Hypothalamus (tissue), 51 donors: ENCODE measurements around the gene CAMK2B.
"Not testable (repeated sequence)": the region's sequence is repeated elsewhere in the genome, so short reads cannot be mapped to it uniquely, and the experiment has no call there.

Source experiments
- DNase-seq, 51 donors: peaks; one replicate each; lab custom pipeline; 2025; lab: John Stamatoyannopoulos, UW

CAMK2B gene

DNA sequence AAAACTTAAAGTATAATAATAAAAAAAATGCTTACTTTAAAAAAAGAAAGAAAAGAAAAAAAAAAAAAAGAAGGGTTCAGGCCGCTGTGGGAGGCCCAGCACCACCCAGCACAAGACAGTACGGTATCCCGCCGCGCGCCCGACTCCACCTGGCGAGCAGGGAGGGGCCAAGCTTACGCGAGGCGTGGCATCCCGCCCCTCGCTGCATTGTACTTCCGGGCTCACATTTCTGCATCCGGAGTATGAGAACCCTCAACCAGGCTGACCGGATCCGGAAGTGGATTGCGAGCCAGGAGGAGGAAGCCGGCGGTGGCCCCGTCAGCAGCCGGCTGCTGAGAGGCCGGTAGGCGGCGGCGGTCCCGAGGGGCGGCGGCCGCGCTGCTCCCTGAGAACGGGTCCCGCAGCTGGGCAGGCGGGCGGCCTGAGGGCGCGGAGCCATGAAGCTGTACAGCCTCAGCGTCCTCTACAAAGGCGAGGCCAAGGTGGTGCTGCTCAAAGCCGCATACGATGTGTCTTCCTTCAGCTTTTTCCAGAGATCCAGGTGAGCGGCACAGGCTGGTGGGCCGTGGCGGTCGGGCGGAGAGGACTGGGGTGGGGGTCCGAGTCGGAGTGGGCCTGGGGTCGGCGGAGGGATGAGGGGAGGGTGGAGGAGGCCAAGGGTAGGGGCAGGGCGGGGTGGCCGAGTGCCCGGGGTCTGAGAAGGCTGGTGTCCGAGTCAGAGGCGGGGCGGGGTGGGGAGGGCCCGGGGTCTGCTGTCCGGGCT lies 124.5 kb downstream of the CAMK2B start, which contains the start of gene YKT6:
TSS of gene YKT6 (plus strand) at position 280 of the 763 bp plus-strand sequence. CDS start at position 438, 158 bp downstream.
- peak; percentile 22 to 95 (median 87) for DNase-seq

DNA sequence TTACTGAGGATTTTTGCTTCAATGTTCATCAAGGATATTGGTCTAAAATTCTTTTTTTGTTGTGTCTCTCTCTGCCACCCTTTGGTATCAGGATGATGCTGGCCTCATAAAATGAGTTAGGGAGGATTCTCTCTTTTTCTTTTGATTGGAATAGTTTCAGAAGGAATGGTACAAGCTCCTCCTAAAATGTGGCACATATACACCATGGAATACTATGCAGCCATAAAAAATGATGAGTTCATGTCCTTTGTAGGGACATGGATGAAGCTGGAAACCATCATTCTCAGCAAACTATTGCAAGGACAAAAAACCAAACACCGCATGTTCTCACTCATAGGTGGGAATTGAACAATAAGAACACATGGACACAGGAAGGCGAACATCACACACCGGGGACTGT lies 125.2 kb downstream of the CAMK2B start:
- DNase-seq: not testable (repeated sequence)

DNA sequence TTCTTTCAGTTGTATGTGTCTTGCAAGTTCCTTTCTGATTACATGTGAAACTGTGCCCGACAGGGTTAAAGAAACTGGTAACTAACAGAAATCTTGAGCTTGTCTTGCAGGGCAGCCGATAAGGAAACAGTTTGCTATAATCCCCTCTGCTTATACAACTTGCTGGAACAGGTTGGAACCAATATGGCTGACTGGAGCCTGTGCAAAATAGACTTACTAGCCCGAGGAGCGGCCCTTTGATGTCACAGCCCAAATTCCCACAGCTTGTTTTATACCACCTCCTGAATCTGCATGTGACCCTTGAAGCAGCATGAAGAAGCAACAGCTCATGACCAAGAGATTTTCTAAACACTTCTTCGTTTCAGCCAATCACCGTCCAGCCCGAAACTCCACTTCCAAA lies 127.9 kb downstream of the CAMK2B start:
- DNase-seq: no peak

DNA sequence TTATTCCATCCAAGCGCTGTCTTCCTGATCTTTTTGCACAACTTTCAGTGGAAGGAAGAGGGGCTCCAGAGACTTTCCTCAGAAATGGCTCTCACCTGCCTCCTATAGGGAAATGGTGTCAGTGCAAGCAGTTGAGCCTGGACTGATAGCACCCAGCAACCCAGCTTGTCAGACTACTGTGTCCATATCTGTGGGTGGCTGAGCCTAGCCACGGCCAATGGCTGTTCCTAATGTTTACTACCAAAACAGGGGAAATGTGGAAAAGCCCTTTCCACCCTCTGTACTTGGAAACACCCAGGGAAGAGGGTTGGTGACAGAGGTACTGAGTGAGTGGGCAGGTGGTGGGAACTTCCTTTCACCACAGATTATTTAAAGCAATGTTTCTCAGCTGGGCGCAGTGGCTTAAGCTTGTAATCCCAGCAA lies 128.9 kb downstream of the CAMK2B start:
- peak in 18 of 51 donors; percentile 10 to 41 (median 30) for DNase-seq

DNA sequence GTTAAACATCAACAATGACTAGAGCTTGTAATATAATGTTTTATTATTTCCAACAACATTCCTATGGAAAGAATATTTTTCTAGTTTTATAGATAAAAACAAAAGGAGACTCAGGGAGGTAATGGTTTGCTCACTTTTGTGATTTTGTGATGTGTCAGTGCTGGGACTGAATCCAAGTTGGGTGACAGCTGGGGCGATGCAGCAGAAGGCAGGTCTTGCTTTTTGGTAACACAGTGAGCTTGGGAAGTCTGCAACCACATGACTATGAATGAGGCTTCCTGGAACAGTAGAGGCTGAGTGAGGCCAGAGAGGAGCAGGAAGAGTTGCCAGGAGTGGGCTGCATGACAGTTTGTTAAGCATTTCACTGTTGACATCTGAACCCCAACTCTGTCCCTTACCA lies 129.5 kb downstream of the CAMK2B start:
- DNase-seq: peak in 2 of 51 donors; percentile 20 to 40

DNA sequence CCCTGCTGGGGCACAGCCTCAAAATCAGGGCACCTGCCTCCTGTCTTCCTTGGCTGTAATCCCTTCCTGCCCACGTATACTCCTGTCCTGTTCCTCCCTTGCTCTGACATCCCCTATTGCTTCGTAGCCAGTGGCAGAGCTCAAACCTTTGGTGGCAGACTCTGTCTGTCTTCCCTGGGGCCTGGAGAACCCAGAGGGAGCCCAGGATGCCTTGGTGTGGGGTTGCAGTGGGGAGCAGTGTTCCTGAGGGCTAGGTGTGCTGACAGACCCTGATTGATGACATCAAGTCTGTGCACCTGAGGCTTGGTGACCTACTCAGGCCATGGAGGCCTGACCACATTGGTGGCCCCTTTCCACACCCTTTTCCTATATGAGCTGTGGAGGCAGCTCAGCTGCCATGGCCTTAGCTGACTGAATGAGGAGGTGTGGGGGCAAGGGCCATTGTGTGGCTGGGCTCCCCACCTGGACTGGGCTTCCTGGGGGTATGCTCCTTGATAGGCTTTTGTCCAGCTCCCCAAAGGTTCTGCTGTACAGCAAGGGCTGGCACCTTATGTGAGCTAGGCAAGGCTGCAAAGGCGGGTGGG lies 130.7 kb downstream of the CAMK2B start:
- DNase-seq: no peak

DNA sequence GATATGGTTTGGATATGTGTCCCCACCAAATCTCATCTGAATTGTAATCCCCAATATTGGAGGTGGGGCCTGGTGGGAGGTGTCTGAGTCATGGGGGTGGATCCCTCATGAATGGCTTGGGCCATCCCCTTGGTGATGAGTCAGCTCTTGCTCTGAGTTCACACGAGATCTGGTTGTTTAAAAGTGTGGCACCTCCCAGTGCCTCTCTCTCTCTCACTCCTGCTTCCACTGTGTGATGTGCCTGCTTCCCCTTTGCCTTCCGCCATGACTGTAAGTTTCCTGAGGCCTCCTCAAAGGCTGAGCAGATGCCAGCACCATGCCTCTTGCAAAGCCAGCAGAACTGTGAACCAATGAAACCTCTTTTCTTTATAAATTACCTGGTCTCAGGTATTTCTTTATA lies 131.3 kb downstream of the CAMK2B start:
- DNase-seq: no peak

DNA sequence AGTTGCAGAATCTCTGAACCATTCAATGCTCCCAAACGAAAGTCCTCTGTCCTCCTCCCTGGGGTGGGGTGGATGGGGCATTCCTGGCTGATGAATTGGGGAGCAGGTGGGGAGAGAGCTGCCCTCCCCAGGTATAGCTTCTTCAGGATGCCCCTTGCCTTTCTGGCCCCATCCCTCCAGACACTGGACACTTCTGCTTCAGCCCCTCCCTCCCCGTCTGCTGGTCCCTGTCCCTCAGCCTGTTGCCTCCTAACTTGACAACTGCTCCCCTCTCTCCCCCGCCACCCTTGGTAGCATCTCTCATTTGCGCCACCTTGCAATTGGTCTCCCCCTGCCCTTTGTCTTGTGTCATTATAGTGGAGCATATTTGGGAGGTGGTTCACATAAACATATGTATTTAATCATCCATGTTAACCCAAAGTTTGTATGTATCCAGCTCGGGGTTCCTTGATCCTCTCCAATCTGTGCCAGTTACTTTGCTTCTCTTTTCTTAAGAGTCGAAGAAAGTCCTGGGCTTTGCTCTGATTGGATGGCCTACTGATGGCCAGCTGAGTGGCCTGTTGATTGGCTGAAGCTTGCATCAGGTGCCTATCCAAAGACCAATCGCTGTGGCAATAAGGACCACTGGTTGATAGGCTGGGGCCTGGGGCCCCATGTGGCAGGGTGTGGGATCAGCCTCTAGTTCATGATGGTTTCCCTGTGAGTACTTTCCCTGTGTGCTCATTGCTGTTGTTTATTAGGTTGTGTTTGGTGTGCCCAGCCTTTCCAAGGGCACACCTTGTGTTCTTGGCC lies 132.2 kb downstream of the CAMK2B start:
- DNase-seq: no peak

DNA sequence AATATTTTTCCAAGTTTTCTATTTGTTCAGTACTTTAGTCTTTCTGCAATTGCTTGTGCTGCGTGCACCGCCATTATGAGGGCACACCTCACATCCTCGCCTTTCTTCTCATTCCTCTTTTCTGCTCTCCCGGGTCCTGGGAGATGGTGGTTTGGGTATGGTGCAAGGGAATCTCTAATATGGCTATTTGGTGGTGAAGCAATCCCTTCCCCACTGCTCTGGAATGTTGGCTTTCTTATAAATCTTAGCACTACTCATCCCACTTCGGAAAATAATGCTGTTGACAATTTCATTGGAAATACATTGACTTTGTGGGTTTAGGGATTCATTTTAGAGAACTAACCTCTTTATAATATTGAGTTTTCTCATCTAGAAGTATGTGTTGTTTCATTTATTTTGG lies 134.2 kb downstream of the CAMK2B start:
- no peak for DNase-seq

DNA sequence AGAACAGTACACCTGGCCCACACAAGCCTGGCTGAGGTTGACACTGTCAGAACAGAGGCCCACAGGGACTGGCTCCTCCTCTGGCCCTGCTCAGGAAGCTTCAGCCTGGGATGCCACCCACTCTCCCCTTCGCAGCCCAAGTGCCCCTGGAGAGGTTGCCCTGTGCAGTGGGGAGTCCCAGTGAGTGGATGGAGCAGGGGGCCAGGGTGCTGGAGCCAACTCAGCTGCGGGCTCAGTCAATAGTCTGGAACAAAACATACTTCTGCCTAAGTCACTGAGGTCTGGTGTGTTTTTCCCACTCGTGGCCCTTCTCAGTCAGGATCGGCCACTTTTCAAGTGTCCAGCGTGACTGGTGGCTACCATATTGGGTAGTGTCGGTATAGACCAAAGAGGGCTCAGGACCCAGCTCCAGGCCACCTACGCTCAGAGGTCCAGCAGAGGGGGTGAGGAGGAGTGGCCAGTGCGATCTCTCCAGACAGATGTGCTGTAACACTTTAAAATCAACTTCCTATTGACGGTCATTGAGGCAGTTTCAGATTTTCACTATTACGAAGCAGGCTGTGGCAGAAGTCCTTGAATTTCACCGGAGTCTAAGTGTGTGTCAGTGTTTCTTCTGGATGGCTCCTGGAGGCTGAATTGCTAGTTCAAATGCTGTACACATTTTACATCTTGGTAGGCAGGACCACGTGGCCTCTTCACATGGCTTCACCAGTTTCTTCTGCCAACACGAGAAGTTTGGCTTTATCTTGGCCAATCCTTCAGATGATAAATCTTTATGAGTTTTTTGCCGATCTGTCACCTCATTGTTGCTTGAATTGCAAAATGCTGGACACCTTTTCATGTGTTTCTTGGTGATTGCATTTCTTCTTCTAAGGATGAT lies 135.2 kb downstream of the CAMK2B start:
- no peak for DNase-seq

DNA sequence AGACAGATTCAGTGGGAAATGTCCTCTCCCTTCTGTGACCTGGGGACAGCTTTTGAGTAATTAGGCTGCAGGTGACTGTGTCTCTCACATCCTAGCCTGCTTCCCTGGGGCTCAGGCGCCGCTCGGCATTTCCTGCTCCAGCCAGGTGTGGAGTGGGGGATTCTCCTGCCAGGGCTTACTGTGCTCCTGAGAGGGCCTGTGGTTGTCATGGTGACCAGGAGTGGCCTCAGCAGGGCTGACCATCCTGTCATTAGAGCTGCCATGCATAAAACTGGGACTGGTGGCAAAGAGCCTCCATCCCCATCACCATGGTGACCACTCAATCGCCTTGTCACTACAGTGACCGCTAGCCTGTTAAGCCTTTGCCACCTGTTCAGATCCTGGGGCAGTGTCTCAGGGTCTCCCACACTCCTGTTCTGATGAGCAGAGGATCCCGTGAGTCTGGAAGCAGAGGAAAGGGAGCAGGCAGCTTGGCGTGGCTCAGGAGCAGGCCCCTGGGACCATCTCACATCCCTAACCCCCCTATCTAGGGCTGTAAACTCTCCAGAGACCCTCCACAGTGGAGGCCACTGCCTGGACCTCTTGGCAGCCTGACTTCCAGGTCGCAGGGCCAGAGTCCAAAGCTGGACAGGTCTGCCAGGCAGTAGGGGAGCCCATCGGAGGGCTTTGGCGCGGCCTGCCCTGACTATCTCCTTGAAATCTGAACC lies 136.0 kb downstream of the CAMK2B start, which contains the start of gene GCK:
TSS of gene GCK (minus strand) at position 154 of the 707 bp plus-strand sequence. CDS start 486 bp downstream, outside the sequence.
- peak in 12 of 51 donors; percentile 18 to 67 (median 34) for DNase-seq

DNA sequence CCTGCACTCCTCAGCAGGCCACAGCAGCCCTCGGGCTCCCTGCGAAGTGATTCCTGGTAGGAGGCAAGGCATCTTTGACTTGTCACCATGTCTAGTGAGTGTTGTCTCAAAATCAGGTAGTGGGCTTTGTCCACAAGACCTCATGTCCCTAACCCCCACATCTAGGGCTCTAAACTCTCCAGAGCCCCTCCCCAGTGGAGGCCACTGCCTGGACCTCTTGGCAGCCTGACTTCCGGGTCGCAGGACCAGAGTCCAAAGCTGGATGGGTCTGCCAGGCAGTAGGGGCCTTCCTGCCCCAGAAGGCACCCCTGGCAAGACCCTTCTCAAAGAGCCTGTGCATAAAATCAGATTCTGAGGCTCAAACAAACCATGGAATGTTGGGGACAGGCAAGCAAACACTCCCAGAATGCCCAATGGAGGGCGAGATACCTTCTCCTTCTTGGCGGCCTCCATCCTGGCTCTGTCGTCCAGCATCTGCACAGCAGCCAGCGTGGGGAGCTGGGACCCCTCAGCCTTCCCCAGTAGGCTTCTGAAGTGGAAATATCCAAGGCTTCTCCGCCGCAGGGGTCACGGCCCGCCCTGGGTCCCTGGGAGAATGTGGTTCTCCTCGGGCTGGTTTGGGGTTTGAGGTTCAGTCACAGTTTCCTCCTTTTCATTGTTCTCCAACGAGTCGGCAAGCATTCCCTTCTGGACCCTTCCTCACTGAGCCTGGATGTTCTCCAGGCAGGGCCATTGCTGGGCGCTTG lies 136.7 kb downstream of the CAMK2B start:
- no peak for DNase-seq

DNA sequence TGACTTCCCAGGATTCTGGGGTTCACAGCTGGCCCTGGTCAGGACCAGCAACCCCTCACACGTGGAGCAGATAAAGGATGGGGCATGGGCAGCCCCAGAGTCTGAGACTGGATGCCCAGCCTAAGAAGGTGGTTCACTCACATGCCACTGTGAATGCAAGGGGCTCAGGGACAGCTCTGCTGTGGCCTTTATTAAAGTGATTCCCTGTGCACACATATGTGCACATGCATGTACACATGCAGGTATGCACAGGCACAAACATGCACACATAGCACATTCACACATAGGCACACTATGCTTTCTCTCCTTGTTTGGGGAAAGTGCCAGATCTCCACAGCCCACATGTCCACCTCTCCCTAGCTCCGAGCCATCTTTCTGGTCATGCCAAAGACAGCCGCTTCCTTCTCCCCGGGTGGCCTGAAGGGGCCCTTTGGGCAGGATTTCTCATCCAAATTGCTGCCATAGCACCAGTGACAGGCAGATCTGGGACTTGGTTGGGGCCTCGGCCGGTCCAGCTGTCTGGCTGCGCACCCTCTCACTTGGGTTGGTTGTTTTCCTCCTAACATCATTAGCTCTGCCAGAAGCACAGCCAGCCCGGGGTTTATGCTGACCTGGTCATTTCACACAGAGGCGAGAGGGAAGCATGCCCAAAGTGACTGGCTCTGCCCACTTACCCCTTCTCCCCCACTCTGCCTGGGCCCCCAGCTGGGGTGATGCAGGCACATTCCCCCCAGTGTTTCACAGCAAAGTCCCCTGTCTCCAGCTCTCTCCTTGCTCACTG lies 137.6 kb downstream of the CAMK2B start:
- DNase-seq: peak in 16 of 51 donors; percentile 14 to 65 (median 30)

DNA sequence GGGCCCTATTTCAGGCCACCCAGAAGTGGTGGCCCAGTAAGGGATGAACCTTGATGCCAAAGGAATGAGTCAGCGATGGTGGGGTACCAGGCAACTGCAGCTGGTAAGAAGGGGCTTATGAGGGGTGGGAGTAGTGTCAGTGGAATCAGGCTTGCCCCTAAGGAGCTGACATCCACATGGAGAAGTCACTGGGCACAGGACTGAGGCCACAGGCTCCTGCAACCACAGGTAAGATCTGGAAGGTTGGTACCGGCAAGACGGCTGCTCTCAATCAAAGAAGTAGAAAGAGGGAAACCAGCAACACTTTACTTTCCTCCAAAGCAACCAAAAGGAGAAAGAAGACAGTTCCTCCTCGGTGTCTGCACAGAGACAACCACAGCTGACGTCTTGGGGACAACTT lies 138.7 kb downstream of the CAMK2B start:
- no peak for DNase-seq

DNA sequence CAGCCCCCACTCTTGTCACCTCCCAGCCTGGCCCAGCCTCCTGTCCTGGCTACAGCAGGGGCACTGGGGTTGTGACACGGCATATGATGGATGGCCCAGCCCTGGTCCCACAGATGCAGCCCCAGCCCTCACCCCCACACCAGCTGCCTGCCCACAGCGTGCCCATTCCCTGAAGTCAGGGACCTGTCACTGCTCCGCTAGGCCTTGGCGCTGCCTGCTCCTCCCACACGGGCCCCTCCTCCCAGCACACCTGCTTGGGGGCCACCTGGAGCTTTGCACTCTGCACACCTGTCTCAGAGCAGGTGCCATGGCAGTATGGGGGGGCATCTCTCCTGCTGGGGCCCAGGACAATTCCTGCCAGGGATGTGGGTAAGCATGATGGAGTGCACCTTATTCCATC lies 139.7 kb downstream of the CAMK2B start:
- no peak for DNase-seq

DNA sequence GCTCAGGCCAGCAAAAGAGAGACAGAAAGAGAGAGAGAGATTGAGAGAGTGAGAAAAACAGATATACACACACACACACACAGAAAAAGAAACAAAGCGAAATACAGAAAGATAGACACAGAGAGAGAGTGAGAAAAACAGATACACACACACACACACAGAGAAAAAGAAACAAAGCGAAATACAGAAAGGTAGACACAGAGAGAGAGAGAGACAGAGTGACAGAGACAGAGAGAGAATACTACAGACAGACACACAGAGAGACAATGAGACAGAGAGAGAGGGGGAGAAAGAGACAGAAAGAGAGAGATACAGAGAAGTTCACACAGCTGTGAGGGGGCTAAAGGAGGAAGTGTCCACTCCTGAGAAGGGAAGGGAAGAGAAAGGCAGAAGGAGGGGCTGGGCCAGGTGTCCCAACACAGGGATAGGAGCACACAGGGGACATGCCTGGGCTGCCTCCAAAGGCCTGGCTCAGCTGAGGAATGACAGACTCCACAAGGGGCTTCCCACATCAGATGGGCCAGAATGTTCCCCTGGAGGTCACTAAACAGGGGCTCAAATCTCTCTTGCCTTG lies 140.4 kb downstream of the CAMK2B start:
- no peak for DNase-seq

DNA sequence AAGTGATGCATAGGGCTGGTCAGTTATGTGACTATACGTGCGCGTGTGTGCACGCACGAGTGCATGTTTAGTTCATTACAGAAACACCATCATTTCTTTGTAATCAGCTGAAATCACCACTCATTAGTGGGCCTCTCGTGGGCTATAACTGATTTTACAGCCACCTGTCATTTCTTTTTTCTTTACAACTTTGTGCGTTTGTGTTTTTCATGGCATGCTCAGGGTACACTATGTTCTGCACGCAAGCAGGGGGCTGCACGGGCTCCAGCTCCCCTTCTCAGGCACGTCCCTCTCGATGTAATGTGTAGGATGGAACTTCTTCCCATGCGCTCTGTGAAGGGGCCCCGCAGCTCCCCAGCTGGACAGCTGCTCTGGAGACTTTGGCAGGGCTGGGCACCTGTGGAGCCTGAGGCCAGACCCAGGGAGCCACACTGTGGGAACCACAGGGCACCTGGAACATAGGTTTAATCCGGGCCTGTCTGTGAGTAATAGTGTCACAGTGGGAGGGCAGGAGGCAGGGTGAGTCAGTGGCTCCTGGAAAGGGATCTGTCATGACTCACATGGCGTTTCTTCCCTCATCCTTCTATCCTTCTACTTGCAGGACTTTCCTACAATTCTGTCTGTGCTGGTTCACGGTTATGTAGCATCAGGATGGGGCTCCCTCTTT lies 141.1 kb downstream of the CAMK2B start:
- peak in 2 of 51 donors; percentile 8 to 16 for DNase-seq
